ENCODE results near the gene SEC22A. TPM values are rescaled to one million over a fixed set of nuclear protein-coding genes. Genes with fewer than 3 reads are reported as not detected.

The SEC22A gene
- total RNA-seq, 2 experiments from 2014 or later = 19.6 to 21.5 TPM

DNA sequence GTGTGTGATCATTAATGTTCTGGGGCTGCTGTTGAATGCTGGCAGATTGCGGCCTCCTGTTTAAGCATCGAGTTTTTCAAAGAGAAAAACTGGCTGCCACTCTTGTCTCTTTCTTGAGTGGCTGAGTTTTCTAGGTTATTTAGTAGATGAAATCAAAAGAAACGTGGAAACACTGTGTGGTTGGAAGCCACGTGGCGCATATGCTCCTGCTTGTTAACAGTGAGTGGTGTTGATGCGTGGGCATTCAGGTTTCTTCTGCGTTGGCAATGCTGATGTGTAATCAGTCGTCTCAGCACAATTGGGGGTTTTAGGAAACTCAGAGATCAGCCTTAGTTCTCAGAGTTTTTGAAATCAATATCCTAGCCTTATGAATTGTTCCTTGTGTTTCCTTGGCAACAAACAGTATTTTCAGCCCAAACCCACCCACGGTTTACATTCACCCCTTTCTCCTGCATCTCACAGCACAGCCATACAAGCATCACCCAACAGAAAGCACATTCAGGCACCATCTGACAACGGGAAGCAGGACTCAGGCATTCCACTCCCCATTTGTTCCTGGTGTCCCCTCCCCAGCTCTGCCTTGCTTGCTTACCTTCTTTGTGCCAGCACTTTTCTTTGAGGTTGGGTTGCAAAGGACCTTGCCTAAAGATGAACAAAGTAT, 74.7 kb downstream of the SEC22A start:
- Mint-ChIP-seq H3K9me3 (no peaks in the 10 kb centered on the region), H3K27ac (no peak overlapping the region), H3K27me3 (no peaks in the 10 kb centered on the region), H3K36me3 (peaks cover 7% of the 10 kb centered on the region), H3K4me1 (ENCODE audit: low read depth) (peaks cover 2% of the 10 kb centered on the region), H3K4me3 (no peak overlapping the region)
- intact Hi-C loops (cut with micrococcal nuclease) = no loop called here
- CTCF ChIA-PET = no interaction called here
- DNase-seq = no peak
- POLR2A ChIA-PET = no interaction called here

- Mint-ChIP-seq H3K36me3 (peaks cover 2% of the 10 kb centered on the region), H3K27me3 (no peaks in the 10 kb centered on the region), H3K27ac (no peak overlapping the region), H3K4me1 (ENCODE audit: low read depth) (peaks cover 2% of the 10 kb centered on the region), H3K4me3 (no peak overlapping the region), H3K9me3 (no peaks in the 10 kb centered on the region)
- intact Hi-C loops (cut with micrococcal nuclease) = no loop called here
- DNase-seq = no peak
- ChIA-PET POLR2A (no interaction called here), CTCF (no interaction called here)
Measured at GRCh38 chr3:123277106-123277505, 75.4 kb downstream of the SEC22A start.

GRCh38 chr3:123278446-123278845, 76.7 kb downstream of the SEC22A start:
- Mint-ChIP-seq H3K36me3 (no peaks in the 10 kb centered on the region), H3K27me3 (no peaks in the 10 kb centered on the region), H3K27ac (no peak overlapping the region), H3K4me1 (ENCODE audit: low read depth) (peaks cover 2% of the 10 kb centered on the region), H3K9me3 (no peaks in the 10 kb centered on the region), H3K4me3 (no peak overlapping the region)
- CTCF ChIA-PET = no interaction called here
- POLR2A ChIA-PET = no interaction called here
- DNase-seq = no peak
- intact Hi-C loops (cut with micrococcal nuclease) = no loop called here

GRCh38 chr3:123279121-123279520, 77.4 kb downstream of the SEC22A start:
- ChIA-PET CTCF (no interaction called here), POLR2A (no interaction called here)
- no peaks in the 10 kb centered on the region for H3K27me3 Mint-ChIP-seq
- H3K27ac Mint-ChIP-seq = no peak overlapping the region
- H3K36me3 Mint-ChIP-seq = no peaks in the 10 kb centered on the region
- H3K9me3 Mint-ChIP-seq = no peaks in the 10 kb centered on the region
- intact Hi-C loops (cut with micrococcal nuclease) = no loop called here
- DNase-seq = no peak
- peaks cover 2% of the 10 kb centered on the region for H3K4me1 Mint-ChIP-seq (ENCODE audit: low read depth)
- no peak overlapping the region for H3K4me3 Mint-ChIP-seq

DNA sequence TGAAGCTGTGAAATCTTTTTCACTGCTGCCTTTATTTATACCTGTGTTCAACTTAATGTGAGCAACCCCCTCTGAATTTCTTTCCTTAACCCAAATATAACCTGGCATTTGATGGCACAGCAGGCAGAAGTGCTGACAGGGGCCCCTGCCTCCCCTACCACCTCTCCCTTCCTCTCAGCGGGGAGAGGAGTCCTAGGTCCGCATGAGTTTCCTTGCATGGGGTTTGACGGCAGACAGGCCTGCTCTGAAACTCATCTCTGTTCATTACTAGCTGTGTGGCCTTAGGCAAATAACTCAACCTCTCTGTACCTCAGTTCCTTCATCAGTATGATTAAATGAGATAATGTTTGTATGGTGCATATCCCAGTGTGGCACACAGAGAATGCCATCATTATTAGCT, 79.7 kb downstream of the SEC22A start:
- no peak for DNase-seq
- no peak overlapping the region for H3K4me3 Mint-ChIP-seq
- no peaks in the 10 kb centered on the region for H3K36me3 Mint-ChIP-seq
- POLR2A ChIA-PET = no interaction called here
- no peaks in the 10 kb centered on the region for H3K27me3 Mint-ChIP-seq
- H3K4me1 Mint-ChIP-seq (ENCODE audit: low read depth) = peaks cover 2% of the 10 kb centered on the region
- intact Hi-C loops (cut with micrococcal nuclease) = no loop called here
- no peak overlapping the region for H3K27ac Mint-ChIP-seq
- CTCF ChIA-PET = interaction anchor here (0.6 kb wide), 1 partner anchor 480 kb away, joined by 3 read pairs; no protein-coding TSS in a partner anchor
- no peaks in the 10 kb centered on the region for H3K9me3 Mint-ChIP-seq

DNA sequence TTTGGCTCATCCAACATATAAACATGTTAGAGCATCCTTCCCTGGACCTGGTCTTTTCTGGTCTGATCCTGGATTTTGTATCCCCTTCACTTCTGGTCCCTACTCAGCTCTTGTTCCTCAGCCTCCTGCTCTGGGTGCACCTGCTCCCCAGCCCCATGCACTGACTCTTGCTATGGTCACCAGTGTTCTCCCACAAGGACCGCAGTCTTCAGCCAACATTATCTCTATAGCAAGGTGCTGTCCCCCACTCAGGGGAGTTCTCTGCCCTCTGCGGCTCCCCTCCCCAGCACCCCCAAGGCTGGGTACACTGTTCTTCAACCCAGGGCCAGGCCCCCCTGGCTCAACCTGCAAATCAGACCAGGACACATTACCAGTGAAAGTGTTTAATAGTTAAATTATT, 80.2 kb downstream of the SEC22A start:
- DNase-seq = no peak
- Mint-ChIP-seq H3K27ac (no peak overlapping the region), H3K4me3 (no peak overlapping the region), H3K4me1 (ENCODE audit: low read depth) (peaks cover 2% of the 10 kb centered on the region), H3K9me3 (no peaks in the 10 kb centered on the region), H3K36me3 (no peaks in the 10 kb centered on the region), H3K27me3 (no peaks in the 10 kb centered on the region)
- ChIA-PET POLR2A (no interaction called here), CTCF (no interaction called here)
- intact Hi-C loops (cut with micrococcal nuclease) = no loop called here

DNA sequence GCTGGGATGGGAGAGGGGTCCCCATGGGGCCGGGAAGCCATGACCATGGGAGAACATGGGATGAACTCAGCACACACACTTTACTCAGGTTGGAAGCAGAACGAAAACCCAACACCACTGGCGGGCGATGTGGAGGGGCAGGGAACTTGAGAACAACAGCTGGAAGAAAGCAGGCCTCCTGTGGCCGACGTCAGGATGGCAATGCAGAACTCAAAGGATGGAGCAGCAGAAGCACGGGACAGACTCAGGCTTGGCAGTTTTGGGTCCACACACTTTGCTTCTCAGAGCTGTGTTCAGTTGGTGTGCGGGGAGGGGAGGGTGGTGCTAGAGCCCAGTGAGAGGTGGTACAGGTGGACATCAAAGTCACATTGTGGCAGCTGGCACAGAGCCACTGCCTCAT, 80.7 kb downstream of the SEC22A start:
- Mint-ChIP-seq H3K36me3 (no peaks in the 10 kb centered on the region), H3K4me1 (ENCODE audit: low read depth) (no peaks in the 10 kb centered on the region), H3K9me3 (no peaks in the 10 kb centered on the region), H3K4me3 (no peak overlapping the region), H3K27ac (no peak overlapping the region), H3K27me3 (no peaks in the 10 kb centered on the region)
- intact Hi-C loops (cut with micrococcal nuclease) = no loop called here
- no peak for DNase-seq
- CTCF ChIA-PET = no interaction called here
- POLR2A ChIA-PET = no interaction called here

GRCh38 chr3:123283074-123283473, 81.3 kb downstream of the SEC22A start:
- no peaks in the 10 kb centered on the region for H3K4me1 Mint-ChIP-seq (ENCODE audit: low read depth)
- ChIA-PET CTCF (no interaction called here), POLR2A (no interaction called here)
- no peaks in the 10 kb centered on the region for H3K27me3 Mint-ChIP-seq
- no peak overlapping the region for H3K27ac Mint-ChIP-seq
- no peak for DNase-seq
- intact Hi-C loops (cut with micrococcal nuclease) = no loop called here
- H3K4me3 Mint-ChIP-seq = no peak overlapping the region
- H3K36me3 Mint-ChIP-seq = no peaks in the 10 kb centered on the region
- H3K9me3 Mint-ChIP-seq = no peaks in the 10 kb centered on the region

GRCh38 chr3:123283657-123284398, 82.1 kb downstream of the SEC22A start:
- no peaks in the 10 kb centered on the region for H3K4me1 Mint-ChIP-seq (ENCODE audit: low read depth)
- no peaks in the 10 kb centered on the region for H3K9me3 Mint-ChIP-seq
- no peak overlapping the region for H3K4me3 Mint-ChIP-seq
- DNase-seq = no peak
- ChIA-PET CTCF (no interaction called here), POLR2A (no interaction called here)
- intact Hi-C loops (cut with micrococcal nuclease) = no loop called here
- H3K27me3 Mint-ChIP-seq = no peaks in the 10 kb centered on the region
- H3K36me3 Mint-ChIP-seq = no peaks in the 10 kb centered on the region
- H3K27ac Mint-ChIP-seq = no peak overlapping the region

DNA sequence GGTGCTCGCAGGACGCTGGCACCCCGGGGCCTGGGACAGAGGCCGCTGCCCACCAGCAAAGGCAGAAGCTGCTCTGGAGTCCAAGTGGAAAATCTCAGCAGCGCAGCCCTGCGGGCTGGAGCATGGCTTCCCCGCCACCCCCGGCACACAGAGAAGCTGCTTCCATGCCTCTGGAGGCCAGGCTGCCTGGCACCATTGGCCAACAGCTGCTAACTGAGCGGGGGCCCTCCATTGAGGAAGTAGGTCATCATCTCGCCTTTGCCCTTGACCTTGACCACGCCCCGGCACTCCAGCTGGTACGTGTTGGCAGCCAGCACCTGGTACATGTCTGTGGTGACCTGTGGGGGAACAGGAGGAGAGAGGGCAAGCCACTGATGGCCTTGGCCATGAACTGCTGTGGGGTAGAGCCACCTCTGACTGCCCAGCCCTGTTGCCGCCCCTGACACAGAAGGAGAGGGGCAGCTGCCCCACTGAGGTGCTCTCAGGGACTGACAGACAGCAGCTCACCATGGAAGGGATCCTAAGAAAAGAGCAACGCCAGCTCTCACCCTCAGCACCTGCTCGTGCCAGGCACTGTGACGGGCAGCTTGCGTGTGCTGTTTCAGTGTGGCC, 82.8 kb downstream of the SEC22A start:
- no peak overlapping the region for H3K4me3 Mint-ChIP-seq
- DNase-seq = no peak
- intact Hi-C loops (cut with micrococcal nuclease) = no loop called here
- H3K36me3 Mint-ChIP-seq = no peaks in the 10 kb centered on the region
- no peaks in the 10 kb centered on the region for H3K27me3 Mint-ChIP-seq
- ChIA-PET POLR2A (no interaction called here), CTCF (interaction anchor here (0.5 kb wide), 1 partner anchor 522 kb away, joined by 3 read pairs; no protein-coding TSS in a partner anchor)
- no peak overlapping the region for H3K27ac Mint-ChIP-seq
- H3K9me3 Mint-ChIP-seq = no peaks in the 10 kb centered on the region
- H3K4me1 Mint-ChIP-seq (ENCODE audit: low read depth) = no peaks in the 10 kb centered on the region

DNA sequence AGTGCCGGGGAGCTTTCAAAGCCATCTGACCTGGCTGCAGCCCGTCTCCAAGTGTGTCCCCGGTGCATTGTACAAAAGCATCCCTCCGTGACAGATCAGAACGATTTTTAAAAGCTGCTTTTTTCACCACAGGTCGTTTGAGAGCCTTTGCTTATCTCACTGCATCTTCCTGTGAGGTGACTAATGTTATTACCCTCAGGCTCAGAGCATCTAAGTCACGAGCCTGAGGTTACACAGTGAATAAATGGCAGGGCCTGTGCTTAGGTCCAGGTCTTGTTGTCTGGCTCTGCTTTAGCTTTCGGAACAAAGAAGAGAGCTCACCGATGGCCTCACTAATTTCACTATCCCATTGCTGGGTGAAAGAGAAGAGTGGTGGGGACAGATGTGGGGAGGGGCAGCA, 83.3 kb downstream of the SEC22A start:
- Mint-ChIP-seq H3K4me1 (ENCODE audit: low read depth) (no peaks in the 10 kb centered on the region), H3K4me3 (no peak overlapping the region), H3K27ac (no peak overlapping the region), H3K27me3 (peaks cover 2% of the 10 kb centered on the region), H3K36me3 (no peaks in the 10 kb centered on the region), H3K9me3 (no peaks in the 10 kb centered on the region)
- DNase-seq = no peak
- intact Hi-C loops (cut with micrococcal nuclease) = no loop called here
- CTCF ChIA-PET = interaction anchor here (0.5 to 1.5 kb wide), 2 partner anchors 20 to 521 kb away, joined by 3 to 5 read pairs; no protein-coding TSS in a partner anchor
- POLR2A ChIA-PET = no interaction called here

GRCh38 chr3:123285479-123285878, 83.7 kb downstream of the SEC22A start:
- no peaks in the 10 kb centered on the region for H3K9me3 Mint-ChIP-seq
- H3K36me3 Mint-ChIP-seq = no peaks in the 10 kb centered on the region
- no peak overlapping the region for H3K4me3 Mint-ChIP-seq
- intact Hi-C loops (cut with micrococcal nuclease) = no loop called here
- POLR2A ChIA-PET = no interaction called here
- H3K4me1 Mint-ChIP-seq (ENCODE audit: low read depth) = no peaks in the 10 kb centered on the region
- no peak for DNase-seq
- CTCF ChIA-PET = interaction anchor here (1.4 to 1.5 kb wide), 2 partner anchors 13 to 19 kb away, joined by 3 to 5 read pairs; no protein-coding TSS in a partner anchor
- H3K27me3 Mint-ChIP-seq = peaks cover 2% of the 10 kb centered on the region
- no peak overlapping the region for H3K27ac Mint-ChIP-seq

DNA sequence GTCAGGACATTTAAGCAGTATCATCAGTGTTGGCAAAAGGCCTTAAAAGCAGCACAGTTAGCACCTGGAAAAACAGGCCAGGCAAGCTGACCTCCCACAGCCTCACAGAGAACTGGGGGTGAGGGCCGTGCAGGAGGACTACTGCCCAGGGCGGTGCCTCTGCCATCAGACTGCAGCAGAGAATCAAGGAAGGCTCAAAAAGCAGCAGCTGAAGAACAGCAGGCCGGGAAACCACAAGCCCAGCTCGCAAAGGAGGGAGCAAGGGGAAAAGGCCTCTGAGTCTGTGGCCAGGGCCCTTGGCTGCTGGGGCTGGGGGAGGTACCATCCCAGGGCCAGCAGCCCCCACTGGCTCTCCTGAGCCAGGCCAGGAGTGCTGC, 84.2 kb downstream of the SEC22A start:
- Mint-ChIP-seq H3K4me3 (no peak overlapping the region), H3K9me3 (no peaks in the 10 kb centered on the region), H3K36me3 (no peaks in the 10 kb centered on the region), H3K27ac (no peak overlapping the region), H3K4me1 (ENCODE audit: low read depth) (no peaks in the 10 kb centered on the region), H3K27me3 (peaks cover 2% of the 10 kb centered on the region)
- intact Hi-C loops (cut with micrococcal nuclease) = no loop called here
- CTCF ChIA-PET = interaction anchor here (1.4 to 1.5 kb wide), 2 partner anchors 14 to 19 kb away, joined by 3 to 5 read pairs; no protein-coding TSS in a partner anchor
- POLR2A ChIA-PET = no interaction called here
- no peak for DNase-seq
